Measurements from ENCODE around the gene TMED9. TPM values are rescaled to one million over a fixed set of nuclear protein-coding genes. Genes with fewer than 3 reads are reported as not detected.
"Not testable (repeated sequence)": the region's sequence is repeated elsewhere in the genome, so short reads cannot be mapped to it uniquely, and the experiment has no call there.

The TMED9 gene
- total RNA-seq, 8 experiments from 2014 or later: 74.7 to 166 (median 94.9) TPM

GRCh38 chr5:177555665-177556064 is 36.3 kb upstream of the TMED9 start:
- in situ Hi-C loops (cut with MboI; ENCODE audit: low pct_unique_long_range_greater_than_20kb in 2 of 9, low sequenced_read_pairs in 9 of 9, unreplicated experiment in 9 of 9): no loop called here
- Histone ChIP-seq H3K4me1 (replicated peaks in 1 of 2) (peaks cover 9 to 22% of the 10 kb centered on the region in 2 donors), H3K27ac (no peak overlapping the region), H3K4me3 (no peak overlapping the region)
- WGBS, 10 experiments: 88 to 100% (median 100%) methylated on average over 1 to 4 of the region's 5 CpGs; no CpG with 5 or more reads in 1 of the 10 experiments
- no peak for ATAC-seq (replicated peaks in 6 of 8)

GRCh38 chr5:177557041-177557647 is 34.9 kb upstream of the TMED9 start:
- H3K4me3 ChIP-seq: no peak overlapping the region
- ATAC-seq (replicated peaks in 6 of 8): peak in 1 of 8 experiments; percentile 7
- peaks cover 8 to 21% of the 10 kb centered on the region in 2 donors for H3K4me1 ChIP-seq (replicated peaks in 1 of 2)
- 4 to 89% (median 64%) methylated on average over 2 to 4 of the region's 4 CpGs for WGBS, 10 experiments
- no peak overlapping the region for H3K27ac ChIP-seq
- in situ Hi-C loops (cut with MboI; ENCODE audit: low pct_unique_long_range_greater_than_20kb in 2 of 9, low sequenced_read_pairs in 9 of 9, unreplicated experiment in 9 of 9): no loop called here

GRCh38 chr5:177557796-177558195 is 34.2 kb upstream of the TMED9 start:
- H3K4me1 ChIP-seq (replicated peaks in 1 of 2): peaks cover 1 to 15% of the 10 kb centered on the region in 2 donors
- H3K27ac ChIP-seq: no peak overlapping the region
- no peak overlapping the region for H3K4me3 ChIP-seq
- no peak for ATAC-seq (replicated peaks in 6 of 8)
- in situ Hi-C loops (cut with MboI; ENCODE audit: low pct_unique_long_range_greater_than_20kb in 2 of 9, low sequenced_read_pairs in 9 of 9, unreplicated experiment in 9 of 9): no loop called here
- WGBS, 10 experiments: 40 to 92% (median 86%) methylated on average over 1 to 5 of the region's 5 CpGs; no CpG with 5 or more reads in 3 of the 10 experiments

- H3K4me1 ChIP-seq (replicated peaks in 1 of 2): peaks cover 0 to 13% of the 10 kb centered on the region in 2 donors
- H3K4me3 ChIP-seq; H3K27ac ChIP-seq; in situ Hi-C loops (cut with MboI; ENCODE audit: low pct_unique_long_range_greater_than_20kb in 2 of 9, low sequenced_read_pairs in 9 of 9, unreplicated experiment in 9 of 9): not testable (repeated sequence)
- peak in 2 of 8 experiments; percentile 9 to 11 for ATAC-seq (replicated peaks in 6 of 8)
- WGBS, 10 experiments: 0 to 24% (median 7%) methylated on average over 1 to 5 of the region's 8 CpGs; no CpG with 5 or more reads in 3 of the 10 experiments
Measured at GRCh38 chr5:177559446-177559941, 32.5 kb upstream of the TMED9 start.

- no peaks in the 10 kb centered on the region for H3K4me1 ChIP-seq (replicated peaks in 1 of 2)
- ATAC-seq (replicated peaks in 6 of 8): no peak
- no peak overlapping the region for H3K27ac ChIP-seq
- H3K4me3 ChIP-seq: no peak overlapping the region
- WGBS, 10 experiments: 20 to 92% (median 80%) methylated on average over 2 to 8 of the region's 8 CpGs; no CpG with 5 or more reads in 3 of the 10 experiments
- in situ Hi-C loops (cut with MboI; ENCODE audit: low pct_unique_long_range_greater_than_20kb in 2 of 9, low sequenced_read_pairs in 9 of 9, unreplicated experiment in 9 of 9): no loop called here
Measured at GRCh38 chr5:177565046-177565445, 27.0 kb upstream of the TMED9 start.

GRCh38 chr5:177568326-177568725 is 23.7 kb upstream of the TMED9 start:
- H3K4me1 ChIP-seq (replicated peaks in 1 of 2): no peaks in the 10 kb centered on the region
- H3K4me3 ChIP-seq: no peak overlapping the region
- in situ Hi-C loops (cut with MboI; ENCODE audit: low pct_unique_long_range_greater_than_20kb in 2 of 9, low sequenced_read_pairs in 9 of 9, unreplicated experiment in 9 of 9): no loop called here
- peak in 1 of 8 experiments; percentile 48 for ATAC-seq (replicated peaks in 6 of 8)
- no peak overlapping the region for H3K27ac ChIP-seq
- WGBS, 10 experiments: 38 to 80% (median 70%) methylated on average over 1 to 5 of the region's 7 CpGs; no CpG with 5 or more reads in 5 of the 10 experiments

- no peak overlapping the region for H3K4me3 ChIP-seq
- WGBS, 10 experiments: 20 to 83% (median 63%) methylated on average over 1 to 2 of the region's 2 CpGs; no CpG with 5 or more reads in 4 of the 10 experiments
- in situ Hi-C loops (cut with MboI; ENCODE audit: low pct_unique_long_range_greater_than_20kb in 2 of 9, low sequenced_read_pairs in 9 of 9, unreplicated experiment in 9 of 9): no loop called here
Measured at GRCh38 chr5:177569894-177570293, 22.1 kb upstream of the TMED9 start.

GRCh38 chr5:177575488-177575887 is 16.5 kb upstream of the TMED9 start:
- 13 to 63% (median 40%) methylated on average over 1 of the region's 1 CpG; no CpG with 5 or more reads in 6 of the 10 experiments for WGBS, 10 experiments
- in situ Hi-C loops (cut with MboI; ENCODE audit: low pct_unique_long_range_greater_than_20kb in 2 of 9, low sequenced_read_pairs in 9 of 9, unreplicated experiment in 9 of 9): no loop called here
- Histone ChIP-seq H3K4me3 (no peak overlapping the region), H3K4me1 (replicated peaks in 1 of 2) (no peaks in the 10 kb centered on the region), H3K27ac (no peak overlapping the region)
- ATAC-seq (replicated peaks in 6 of 8): no peak

More at GRCh38 chr5:177569894-177570293, 22.1 kb upstream of the TMED9 start:
- no peak for ATAC-seq (replicated peaks in 6 of 8)
- H3K27ac ChIP-seq: no peak overlapping the region
- H3K4me1 ChIP-seq (replicated peaks in 1 of 2): no peaks in the 10 kb centered on the region

- 45 to 100% (median 71%) methylated on average over 1 to 7 of the region's 10 CpGs; no CpG with 5 or more reads in 2 of the 10 experiments for WGBS, 10 experiments
- in situ Hi-C loops (cut with MboI; ENCODE audit: low pct_unique_long_range_greater_than_20kb in 2 of 9, low sequenced_read_pairs in 9 of 9, unreplicated experiment in 9 of 9): no loop called here
- Histone ChIP-seq H3K27ac (no peak overlapping the region), H3K4me3 (no peak overlapping the region), H3K4me1 (replicated peaks in 1 of 2) (no peaks in the 10 kb centered on the region)
- no peak for ATAC-seq (replicated peaks in 6 of 8)
Measured at GRCh38 chr5:177576169-177576568, 15.8 kb upstream of the TMED9 start.

- Histone ChIP-seq H3K27ac (no peak overlapping the region), H3K4me1 (replicated peaks in 1 of 2) (no peaks in the 10 kb centered on the region), H3K4me3 (no peak overlapping the region)
- in situ Hi-C loops (cut with MboI; ENCODE audit: low pct_unique_long_range_greater_than_20kb in 2 of 9, low sequenced_read_pairs in 9 of 9, unreplicated experiment in 9 of 9): no loop called here
- ATAC-seq (replicated peaks in 6 of 8): no peak
- 47 to 100% (median 87%) methylated on average over 1 to 8 of the region's 8 CpGs; no CpG with 5 or more reads in 2 of the 10 experiments for WGBS, 10 experiments
Measured at GRCh38 chr5:177578316-177578715, 13.7 kb upstream of the TMED9 start.

GRCh38 chr5:177588413-177588909 is 3.5 kb upstream of the TMED9 start:
- WGBS, 10 experiments: 7 to 83% (median 36%) methylated on average over 2 to 12 of the region's 13 CpGs
- Histone ChIP-seq H3K27ac (no peak overlapping the region), H3K4me1 (replicated peaks in 1 of 2) (peaks cover 6 to 7% of the 10 kb centered on the region in 2 donors), H3K4me3 (no peak overlapping the region)
- no peak for ATAC-seq (replicated peaks in 6 of 8)
- in situ Hi-C loops (cut with MboI; ENCODE audit: low pct_unique_long_range_greater_than_20kb in 2 of 9, low sequenced_read_pairs in 9 of 9, unreplicated experiment in 9 of 9): no loop called here

GRCh38 chr5:177590406-177590805 is 1.6 kb upstream of the TMED9 start:
- Histone ChIP-seq H3K4me1 (replicated peaks in 1 of 2) (peaks cover 6 to 7% of the 10 kb centered on the region in 2 donors), H3K4me3 (no peak overlapping the region), H3K27ac (no peak overlapping the region)
- WGBS, 10 experiments: 0 to 83% (median 77%) methylated on average over 1 of the region's 1 CpG; no CpG with 5 or more reads in 3 of the 10 experiments
- in situ Hi-C loops (cut with MboI; ENCODE audit: low pct_unique_long_range_greater_than_20kb in 2 of 9, low sequenced_read_pairs in 9 of 9, unreplicated experiment in 9 of 9): no loop called here
- ATAC-seq (replicated peaks in 6 of 8): no peak

- Histone ChIP-seq H3K27ac (no peak overlapping the region), H3K4me3 (peak overlapping the region; percentile 92 to 99 (median 96)), H3K4me1 (replicated peaks in 1 of 2) (peaks cover 6 to 7% of the 10 kb centered on the region in 2 donors)
- in situ Hi-C loops (cut with MboI; ENCODE audit: low pct_unique_long_range_greater_than_20kb in 2 of 9, low sequenced_read_pairs in 9 of 9, unreplicated experiment in 9 of 9): no loop called here
- no peak for ATAC-seq (replicated peaks in 6 of 8)
- 0 to 50% (median 17%) methylated on average over 1 to 8 of the region's 8 CpGs; no CpG with 5 or more reads in 1 of the 10 experiments for WGBS, 10 experiments
Measured at GRCh38 chr5:177591690-177592009, 353 bp upstream of the TMED9 start.
